SK-N-SH (cell line): ENCODE results near the gene DCAF6.

Experiments used
- ELF1 ChIP-seq: IDR thresholded peaks from 2 replicates; pipeline ENCODE4 v1.4.0; 2012
- FOSL2 ChIP-seq: IDR thresholded peaks from 2 replicates; pipeline ENCODE4 v1.4.0; 2012; ENCODE audit warnings: low read depth, mild to moderate bottlenecking, moderate library complexity, borderline replicate concordance
- GATA2 ChIP-seq: sonication (generic); formaldehyde crosslinking; IDR thresholded peaks from 2 replicates; pipeline ENCODE4 v1.5.0; 2020; ENCODE audit warnings: mild to moderate bottlenecking, missing genetic modification reagents
- POLR2AphosphoS5 ChIP-seq: IDR thresholded peaks from 2 replicates; pipeline ENCODE4 v1.6.1; 2012; ENCODE audit warnings: low read depth, low read length
- RAD21 ChIP-seq: IDR thresholded peaks from 2 replicates; pipeline ENCODE4 v1.6.1; 2012; ENCODE audit warnings: mild to moderate bottlenecking, low read length
- SMC3 ChIP-seq: IDR thresholded peaks from 2 replicates; pipeline ENCODE4 v1.6.1; 2012; ENCODE audit warnings: low read depth, low read length, improper control_type of control experiment
- TCF12 ChIP-seq: IDR thresholded peaks from 2 replicates; pipeline ENCODE4 v1.4.0; 2012
- YY1 ChIP-seq: IDR thresholded peaks from 2 replicates; pipeline ENCODE4 v1.4.0; 2012; ENCODE audit warnings: low read depth, mild to moderate bottlenecking
- TF ChIP-seq, protein P1 (sequence below): fragments of 200-600 bp; sonication (generic); IDR thresholded peaks from 2 replicates; pipeline ENCODE4 v1.6.1; 2017; ENCODE audit warnings: antibody characterized with exemption, mild to moderate bottlenecking, moderate library complexity
- TF ChIP-seq, protein P2 (sequence below): IDR thresholded peaks from 2 replicates; pipeline ENCODE4 v1.6.1; 2012; ENCODE audit warnings: mild to moderate bottlenecking, low read depth, low read length, moderate library complexity

DNA sequence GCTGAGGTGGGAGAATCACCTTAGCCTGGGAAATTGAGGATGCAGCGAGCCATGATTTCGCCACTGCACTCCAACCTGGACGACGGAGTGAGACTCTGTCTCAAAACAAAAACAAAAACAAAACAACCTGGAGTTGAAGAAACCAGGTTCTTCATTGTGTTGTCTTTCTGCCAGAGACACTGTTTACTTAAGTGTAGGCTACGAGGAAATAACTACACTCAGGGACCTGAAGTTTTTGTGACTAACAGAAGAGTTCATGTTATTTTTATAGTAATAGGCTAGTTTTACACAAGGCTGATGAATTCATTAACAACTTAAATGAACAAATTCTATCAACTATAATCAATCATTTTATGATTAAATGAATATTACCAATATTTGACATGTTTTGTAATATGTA, 98.9 kb downstream of the DCAF6 start:
- TF ChIP-seq, protein P1, sequence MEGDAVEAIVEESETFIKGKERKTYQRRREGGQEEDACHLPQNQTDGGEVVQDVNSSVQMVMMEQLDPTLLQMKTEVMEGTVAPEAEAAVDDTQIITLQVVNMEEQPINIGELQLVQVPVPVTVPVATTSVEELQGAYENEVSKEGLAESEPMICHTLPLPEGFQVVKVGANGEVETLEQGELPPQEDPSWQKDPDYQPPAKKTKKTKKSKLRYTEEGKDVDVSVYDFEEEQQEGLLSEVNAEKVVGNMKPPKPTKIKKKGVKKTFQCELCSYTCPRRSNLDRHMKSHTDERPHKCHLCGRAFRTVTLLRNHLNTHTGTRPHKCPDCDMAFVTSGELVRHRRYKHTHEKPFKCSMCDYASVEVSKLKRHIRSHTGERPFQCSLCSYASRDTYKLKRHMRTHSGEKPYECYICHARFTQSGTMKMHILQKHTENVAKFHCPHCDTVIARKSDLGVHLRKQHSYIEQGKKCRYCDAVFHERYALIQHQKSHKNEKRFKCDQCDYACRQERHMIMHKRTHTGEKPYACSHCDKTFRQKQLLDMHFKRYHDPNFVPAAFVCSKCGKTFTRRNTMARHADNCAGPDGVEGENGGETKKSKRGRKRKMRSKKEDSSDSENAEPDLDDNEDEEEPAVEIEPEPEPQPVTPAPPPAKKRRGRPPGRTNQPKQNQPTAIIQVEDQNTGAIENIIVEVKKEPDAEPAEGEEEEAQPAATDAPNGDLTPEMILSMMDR: no peak
- TF ChIP-seq, protein P2, sequence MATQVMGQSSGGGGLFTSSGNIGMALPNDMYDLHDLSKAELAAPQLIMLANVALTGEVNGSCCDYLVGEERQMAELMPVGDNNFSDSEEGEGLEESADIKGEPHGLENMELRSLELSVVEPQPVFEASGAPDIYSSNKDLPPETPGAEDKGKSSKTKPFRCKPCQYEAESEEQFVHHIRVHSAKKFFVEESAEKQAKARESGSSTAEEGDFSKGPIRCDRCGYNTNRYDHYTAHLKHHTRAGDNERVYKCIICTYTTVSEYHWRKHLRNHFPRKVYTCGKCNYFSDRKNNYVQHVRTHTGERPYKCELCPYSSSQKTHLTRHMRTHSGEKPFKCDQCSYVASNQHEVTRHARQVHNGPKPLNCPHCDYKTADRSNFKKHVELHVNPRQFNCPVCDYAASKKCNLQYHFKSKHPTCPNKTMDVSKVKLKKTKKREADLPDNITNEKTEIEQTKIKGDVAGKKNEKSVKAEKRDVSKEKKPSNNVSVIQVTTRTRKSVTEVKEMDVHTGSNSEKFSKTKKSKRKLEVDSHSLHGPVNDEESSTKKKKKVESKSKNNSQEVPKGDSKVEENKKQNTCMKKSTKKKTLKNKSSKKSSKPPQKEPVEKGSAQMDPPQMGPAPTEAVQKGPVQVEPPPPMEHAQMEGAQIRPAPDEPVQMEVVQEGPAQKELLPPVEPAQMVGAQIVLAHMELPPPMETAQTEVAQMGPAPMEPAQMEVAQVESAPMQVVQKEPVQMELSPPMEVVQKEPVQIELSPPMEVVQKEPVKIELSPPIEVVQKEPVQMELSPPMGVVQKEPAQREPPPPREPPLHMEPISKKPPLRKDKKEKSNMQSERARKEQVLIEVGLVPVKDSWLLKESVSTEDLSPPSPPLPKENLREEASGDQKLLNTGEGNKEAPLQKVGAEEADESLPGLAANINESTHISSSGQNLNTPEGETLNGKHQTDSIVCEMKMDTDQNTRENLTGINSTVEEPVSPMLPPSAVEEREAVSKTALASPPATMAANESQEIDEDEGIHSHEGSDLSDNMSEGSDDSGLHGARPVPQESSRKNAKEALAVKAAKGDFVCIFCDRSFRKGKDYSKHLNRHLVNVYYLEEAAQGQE: no peak
- no peak for TF ChIP-seq GATA2
- TF ChIP-seq FOSL2: no peak
- TF ChIP-seq TCF12: no peak
- no peak for TF ChIP-seq RAD21
- TF ChIP-seq POLR2AphosphoS5: no peak
- TF ChIP-seq ELF1: no peak
- TF ChIP-seq SMC3: no peak
- no peak for TF ChIP-seq YY1
